ENCODE results near the gene IGFALS. TPM values are rescaled to one million over a fixed set of nuclear protein-coding genes. Genes with fewer than 3 reads are reported as not detected.

IGFALS gene
- not detected in 2 replicates for total RNA-seq

DNA sequence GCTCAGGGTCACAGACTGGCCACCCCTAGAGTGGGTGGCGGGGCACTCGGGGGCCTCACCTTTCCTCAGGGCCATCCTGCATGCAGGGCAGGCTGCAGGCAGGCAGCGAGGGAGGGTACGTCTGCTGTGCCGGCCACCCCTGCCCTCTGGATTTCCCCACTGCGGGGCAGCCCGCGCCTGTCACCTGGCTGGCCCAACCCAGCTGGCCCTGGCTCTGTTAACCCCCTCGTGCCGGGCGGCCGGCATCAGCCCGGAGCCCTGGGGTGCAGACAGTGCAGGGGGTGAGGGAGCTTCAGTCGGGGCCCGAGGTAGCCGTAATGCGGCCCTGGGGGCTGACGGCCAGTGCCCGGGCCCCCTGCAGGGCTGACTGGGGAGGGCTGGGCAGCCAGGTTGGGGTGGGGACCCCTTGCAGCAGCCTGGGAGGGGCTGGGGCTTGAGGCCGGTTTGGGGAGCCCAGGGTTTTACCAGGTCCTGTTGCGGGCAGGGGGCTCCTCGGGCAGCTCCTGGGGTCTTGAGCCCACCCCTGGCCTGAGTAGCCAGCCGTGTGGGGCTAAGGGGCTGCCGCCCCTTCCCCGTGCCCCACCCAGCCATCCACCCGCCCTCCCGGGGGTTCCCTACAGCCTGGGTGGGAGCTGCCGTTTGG is at the start of gene IGFALS:
TSS of gene IGFALS (minus strand) at position 128 of the 643 bp plus-strand sequence. CDS start at position 75, 53 bp downstream.
- H3K36me3 Mint-ChIP-seq (ENCODE audit: low read depth) = peaks cover 2% of the 10 kb centered on the region
- H3K9me3 Mint-ChIP-seq = peaks cover 5% of the 10 kb centered on the region
- no peaks in the 10 kb centered on the region for H3K4me1 Mint-ChIP-seq (ENCODE audit: low read depth)
- no peak within 1 kb of the TSS for H3K4me3 Mint-ChIP-seq
- DNase-seq (ENCODE audit: low spot score) = no peak
- no peaks in the 10 kb centered on the region for H3K27me3 Mint-ChIP-seq (ENCODE audit: insufficient read depth)
- intact Hi-C loops (cut with micrococcal nuclease) = no loop called here
- H3K27ac Mint-ChIP-seq = no peak within 1 kb of the TSS

DNA sequence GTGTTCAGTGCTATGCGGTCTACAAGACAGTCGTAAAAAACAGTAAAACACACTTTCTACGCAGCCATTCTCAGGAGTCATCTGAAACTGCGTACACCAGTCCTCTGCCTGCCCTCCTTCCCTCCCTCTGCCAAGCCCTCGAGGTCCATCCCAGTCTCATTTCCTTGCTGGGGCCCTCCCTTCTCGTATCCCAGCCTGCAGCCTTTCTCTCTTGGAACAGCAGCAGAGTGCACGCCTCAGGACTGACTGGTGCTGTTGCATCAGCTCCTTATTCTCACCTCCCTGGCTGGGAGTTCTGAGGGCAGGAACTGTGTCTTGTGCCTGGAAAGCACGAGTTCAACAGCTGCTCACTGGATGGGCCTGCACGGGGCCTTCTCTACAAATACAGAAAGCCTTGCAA is 46.0 kb upstream of the IGFALS start:
- Mint-ChIP-seq H3K4me1 (ENCODE audit: low read depth) (no peaks in the 10 kb centered on the region), H3K9me3 (no peaks in the 10 kb centered on the region), H3K4me3 (no peak overlapping the region), H3K27me3 (ENCODE audit: insufficient read depth) (no peaks in the 10 kb centered on the region), H3K27ac (no peak overlapping the region), H3K36me3 (ENCODE audit: low read depth) (no peaks in the 10 kb centered on the region)
- intact Hi-C loops (cut with micrococcal nuclease) = no loop called here
- no peak for DNase-seq (ENCODE audit: low spot score)

DNA sequence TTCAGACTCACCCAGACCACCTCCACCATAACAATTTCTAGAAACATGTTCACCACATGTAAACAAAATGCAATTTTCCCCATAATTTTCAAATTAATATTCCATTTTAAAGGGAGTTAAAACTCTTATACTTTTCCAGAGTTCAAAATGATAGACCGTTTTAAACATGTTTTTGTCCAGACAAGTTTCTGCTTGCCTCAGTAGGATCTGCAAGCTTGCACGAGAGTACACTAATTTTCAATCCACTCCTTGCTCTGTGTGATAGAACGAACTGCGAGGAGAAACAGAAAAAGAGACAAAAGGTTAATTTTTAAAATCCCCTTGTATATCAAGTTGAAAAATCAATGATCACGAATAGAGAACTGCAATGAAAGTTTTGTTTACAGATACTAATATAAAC is 40.6 kb upstream of the IGFALS start:
- no peaks in the 10 kb centered on the region for H3K9me3 Mint-ChIP-seq
- H3K4me1 Mint-ChIP-seq (ENCODE audit: low read depth) = peaks cover 5% of the 10 kb centered on the region
- H3K27ac Mint-ChIP-seq = no peak overlapping the region
- H3K36me3 Mint-ChIP-seq (ENCODE audit: low read depth) = peaks cover 2% of the 10 kb centered on the region
- DNase-seq (ENCODE audit: low spot score) = no peak
- intact Hi-C loops (cut with micrococcal nuclease) = no loop called here
- no peak overlapping the region for H3K4me3 Mint-ChIP-seq
- no peaks in the 10 kb centered on the region for H3K27me3 Mint-ChIP-seq (ENCODE audit: insufficient read depth)

DNA sequence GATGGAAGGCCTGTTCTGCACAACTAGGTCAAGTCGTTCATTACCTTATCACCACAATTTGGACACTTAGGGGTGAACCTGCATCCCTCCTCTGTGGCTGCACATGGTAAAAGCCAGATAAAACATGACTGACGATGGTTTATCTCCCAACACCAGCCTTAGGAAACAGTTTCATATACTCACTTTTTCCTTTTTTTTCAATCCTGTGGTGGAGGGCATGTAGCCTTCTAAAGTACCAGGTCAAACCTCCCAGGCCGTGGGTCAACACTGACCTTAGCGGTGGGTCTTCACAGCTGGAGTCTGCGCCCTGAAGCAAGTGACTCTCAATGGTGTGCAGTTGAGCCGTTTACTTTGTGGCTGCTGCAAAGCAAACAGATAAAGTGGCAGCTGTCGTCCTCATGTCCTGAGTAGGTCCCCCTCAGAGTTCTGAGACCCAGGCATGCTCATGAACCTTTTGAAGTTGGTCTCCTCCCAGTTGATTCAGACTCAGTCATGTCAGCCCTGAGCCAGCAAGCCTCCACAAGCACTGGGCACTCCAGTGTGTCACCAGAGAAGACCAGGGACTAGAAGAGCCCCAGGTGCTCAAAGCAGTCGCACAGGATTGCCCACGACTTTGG is 39.4 kb upstream of the IGFALS start:
- DNase-seq (ENCODE audit: low spot score) = no peak
- Mint-ChIP-seq H3K36me3 (ENCODE audit: low read depth) (peaks cover 2% of the 10 kb centered on the region), H3K4me3 (no peak overlapping the region), H3K4me1 (ENCODE audit: low read depth) (peaks cover 13% of the 10 kb centered on the region), H3K9me3 (no peaks in the 10 kb centered on the region), H3K27ac (no peak overlapping the region), H3K27me3 (ENCODE audit: insufficient read depth) (no peaks in the 10 kb centered on the region)
- intact Hi-C loops (cut with micrococcal nuclease) = no loop called here

DNA sequence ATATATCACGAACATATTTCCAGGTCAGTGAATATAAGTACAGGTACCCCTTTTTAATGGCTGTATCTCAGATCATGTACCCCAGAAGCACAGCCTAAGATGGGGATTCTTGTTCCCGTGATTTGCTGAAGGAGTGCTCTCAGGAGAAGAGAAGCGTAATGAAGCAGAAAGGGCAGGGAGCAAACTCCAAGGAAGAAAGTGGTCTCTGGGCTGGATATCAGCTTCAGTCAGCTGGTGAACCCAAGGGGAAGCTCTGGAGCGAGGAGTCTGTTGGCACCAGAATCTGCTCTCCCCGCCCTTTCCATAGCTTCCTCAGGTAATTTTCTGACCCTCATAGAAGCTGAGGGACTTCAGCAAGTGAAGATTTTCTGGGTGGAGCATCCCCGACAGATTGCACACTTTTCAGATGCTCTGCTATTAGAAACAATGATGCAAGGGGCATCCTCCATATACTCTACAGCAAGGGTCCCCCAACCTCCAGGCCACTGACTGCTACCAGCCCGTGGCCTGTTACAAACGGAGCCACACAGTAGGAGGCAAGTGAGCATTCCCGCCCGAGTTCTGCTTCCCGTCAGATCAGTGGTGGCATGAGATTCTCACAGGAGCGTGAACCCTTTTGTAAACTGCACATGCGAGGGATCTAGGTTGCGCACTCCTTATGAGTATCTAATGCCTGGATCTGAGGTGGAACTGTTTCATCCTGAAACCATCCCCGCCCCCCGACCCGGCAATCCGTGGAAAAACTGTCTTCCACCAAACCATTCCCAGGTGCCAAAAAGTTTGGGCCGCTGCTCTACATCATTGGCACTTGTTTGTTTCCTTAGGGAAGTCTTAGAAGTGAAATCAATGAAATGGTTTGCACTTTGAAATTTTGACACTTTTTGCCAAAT is 37.9 kb upstream of the IGFALS start:
- DNase-seq (ENCODE audit: low spot score) = no peak
- Mint-ChIP-seq H3K36me3 (ENCODE audit: low read depth) (peaks cover 6% of the 10 kb centered on the region), H3K27ac (no peak overlapping the region), H3K9me3 (no peaks in the 10 kb centered on the region), H3K4me1 (ENCODE audit: low read depth) (peaks cover 20% of the 10 kb centered on the region), H3K27me3 (ENCODE audit: insufficient read depth) (no peaks in the 10 kb centered on the region), H3K4me3 (no peak overlapping the region)
- intact Hi-C loops (cut with micrococcal nuclease) = no loop called here

DNA sequence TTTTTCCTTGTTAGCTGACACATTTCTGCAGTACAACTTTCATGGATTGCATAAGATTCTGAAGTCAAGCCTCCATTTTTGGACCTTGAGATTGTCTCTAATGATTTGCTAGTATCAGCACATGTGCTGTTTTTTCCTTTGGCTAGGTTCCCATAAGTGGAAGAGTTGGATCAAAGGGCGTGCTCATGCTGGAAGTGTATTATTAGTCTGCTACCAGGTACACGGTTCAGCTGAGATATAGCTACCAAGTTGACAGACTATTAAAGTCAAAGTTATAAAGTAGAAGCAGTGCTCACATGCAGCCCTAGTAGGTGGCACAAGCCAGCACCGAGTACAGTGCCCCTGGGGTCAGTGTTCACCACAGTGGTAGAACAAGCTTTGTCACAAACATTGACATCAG is 36.7 kb upstream of the IGFALS start:
- intact Hi-C loops (cut with micrococcal nuclease) = no loop called here
- H3K9me3 Mint-ChIP-seq = no peaks in the 10 kb centered on the region

DNA sequence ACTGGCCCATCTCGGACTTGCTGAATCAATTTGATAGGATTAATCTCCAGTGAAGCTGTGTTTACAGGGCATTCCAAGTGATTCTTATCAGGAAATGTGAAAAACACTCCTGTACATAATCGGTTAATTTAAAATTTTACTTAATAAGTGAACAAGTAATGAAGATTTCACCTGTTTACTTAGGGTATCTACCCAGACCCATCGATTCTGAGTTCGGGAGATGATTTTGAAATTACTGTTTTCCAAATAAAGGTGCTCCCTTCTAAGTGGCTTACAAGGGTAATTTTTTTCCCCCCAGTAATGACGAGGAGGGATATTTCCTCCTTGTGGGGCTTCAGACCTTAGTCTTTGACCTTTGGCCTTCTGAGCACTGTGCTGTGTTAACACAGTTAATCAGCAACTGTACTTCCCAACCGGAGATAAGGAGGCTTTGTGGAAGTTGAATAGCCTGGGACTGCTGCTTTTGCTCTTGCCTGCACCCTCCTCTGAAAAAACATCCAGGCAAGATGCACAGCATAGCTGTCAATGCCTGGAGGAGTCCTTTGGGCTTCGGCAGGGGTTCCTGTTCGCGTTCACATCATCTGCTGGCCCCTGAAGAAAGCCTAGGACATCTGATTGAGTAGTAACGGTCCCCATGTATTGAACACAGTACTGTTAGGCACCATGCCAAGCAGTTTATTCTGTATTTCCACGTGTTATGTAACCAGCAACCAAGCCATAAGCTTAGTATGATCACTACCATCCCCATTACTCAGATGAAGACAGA is 35.3 kb upstream of the IGFALS start:
- H3K27ac Mint-ChIP-seq = no peak overlapping the region
- H3K4me1 Mint-ChIP-seq (ENCODE audit: low read depth) = peaks cover 26% of the 10 kb centered on the region
- no peaks in the 10 kb centered on the region for H3K27me3 Mint-ChIP-seq (ENCODE audit: insufficient read depth)
- DNase-seq (ENCODE audit: low spot score) = no peak
- H3K36me3 Mint-ChIP-seq (ENCODE audit: low read depth) = peaks cover 6% of the 10 kb centered on the region
- peak overlapping the region; percentile 53 for H3K4me3 Mint-ChIP-seq
- H3K9me3 Mint-ChIP-seq = no peaks in the 10 kb centered on the region
- intact Hi-C loops (cut with micrococcal nuclease) = no loop called here

More for the DNA sequence above, 36.7 kb upstream of the IGFALS start:
- no peak overlapping the region for H3K4me3 Mint-ChIP-seq
- no peak overlapping the region for H3K27ac Mint-ChIP-seq
- DNase-seq (ENCODE audit: low spot score) = no peak
- peaks cover 6% of the 10 kb centered on the region for H3K36me3 Mint-ChIP-seq (ENCODE audit: low read depth)
- no peaks in the 10 kb centered on the region for H3K27me3 Mint-ChIP-seq (ENCODE audit: insufficient read depth)
- H3K4me1 Mint-ChIP-seq (ENCODE audit: low read depth) = peaks cover 20% of the 10 kb centered on the region

DNA sequence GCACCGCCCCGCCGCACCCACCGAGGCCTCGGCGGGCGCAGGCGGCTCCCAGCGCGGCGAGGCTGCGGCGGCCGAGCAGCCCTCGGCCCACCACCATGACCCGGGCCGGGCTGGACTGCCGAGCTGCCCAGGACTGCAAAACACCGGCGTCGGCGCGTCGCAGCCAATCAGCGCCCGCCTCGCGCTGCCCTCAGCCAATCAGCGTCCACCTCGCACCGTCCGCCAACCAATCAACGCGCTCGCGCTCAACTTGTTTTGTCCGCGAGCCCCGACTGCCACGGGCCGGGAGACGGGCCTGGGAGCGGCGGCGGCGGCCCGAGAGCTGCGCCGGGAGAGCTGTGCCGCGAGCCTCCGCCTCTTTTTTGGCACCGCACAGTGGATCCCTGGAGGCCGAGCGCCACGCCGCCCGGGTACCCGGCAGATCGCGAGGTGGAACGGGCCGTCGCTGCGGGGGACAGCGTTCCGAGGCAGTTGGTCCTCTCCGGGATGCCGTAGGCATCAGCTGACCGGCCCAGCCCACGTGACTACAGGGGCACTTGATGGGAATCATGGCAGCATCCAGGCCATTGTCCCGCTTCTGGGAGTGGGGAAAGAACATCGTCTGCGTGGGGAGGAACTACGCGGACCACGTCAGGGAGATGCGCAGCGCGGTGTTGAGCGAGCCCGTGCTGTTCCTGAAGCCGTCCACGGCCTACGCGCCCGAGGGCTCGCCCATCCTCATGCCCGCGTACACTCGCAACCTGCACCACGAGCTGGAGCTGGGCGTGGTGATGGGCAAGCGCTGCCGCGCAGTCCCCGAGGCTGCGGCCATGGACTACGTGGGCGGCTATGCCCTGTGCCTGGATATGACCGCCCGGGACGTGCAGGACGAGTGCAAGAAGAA is 33.4 kb upstream of the IGFALS start, which contains the start of the genes FAHD1 and HAGH:
TSS of gene FAHD1 (plus strand) at position 516 of the 883 bp plus-strand sequence. CDS start at position 549, 33 bp downstream.
TSS of gene HAGH (minus strand) at position 135 of the 883 bp plus-strand sequence. CDS start at position 97, 38 bp downstream.
- no peaks in the 10 kb centered on the region for H3K27me3 Mint-ChIP-seq (ENCODE audit: insufficient read depth)
- no peaks in the 10 kb centered on the region for H3K9me3 Mint-ChIP-seq
- intact Hi-C loops (cut with micrococcal nuclease) = loop anchor here (1.0 to 2.0 kb wide), 7 partner anchors 28 to 215 kb away; partner anchors contain the start of genes CRAMP1, IFT140, MRPS34 and MSRB1
- DNase-seq (ENCODE audit: low spot score) = peak; percentile 91
- H3K4me3 Mint-ChIP-seq = peak within 1 kb of the TSS; percentile 92
- peak within 1 kb of the TSS; percentile 85 for H3K27ac Mint-ChIP-seq
- H3K36me3 Mint-ChIP-seq (ENCODE audit: low read depth) = peaks cover 4% of the 10 kb centered on the region
- peaks cover 26% of the 10 kb centered on the region for H3K4me1 Mint-ChIP-seq (ENCODE audit: low read depth)

DNA sequence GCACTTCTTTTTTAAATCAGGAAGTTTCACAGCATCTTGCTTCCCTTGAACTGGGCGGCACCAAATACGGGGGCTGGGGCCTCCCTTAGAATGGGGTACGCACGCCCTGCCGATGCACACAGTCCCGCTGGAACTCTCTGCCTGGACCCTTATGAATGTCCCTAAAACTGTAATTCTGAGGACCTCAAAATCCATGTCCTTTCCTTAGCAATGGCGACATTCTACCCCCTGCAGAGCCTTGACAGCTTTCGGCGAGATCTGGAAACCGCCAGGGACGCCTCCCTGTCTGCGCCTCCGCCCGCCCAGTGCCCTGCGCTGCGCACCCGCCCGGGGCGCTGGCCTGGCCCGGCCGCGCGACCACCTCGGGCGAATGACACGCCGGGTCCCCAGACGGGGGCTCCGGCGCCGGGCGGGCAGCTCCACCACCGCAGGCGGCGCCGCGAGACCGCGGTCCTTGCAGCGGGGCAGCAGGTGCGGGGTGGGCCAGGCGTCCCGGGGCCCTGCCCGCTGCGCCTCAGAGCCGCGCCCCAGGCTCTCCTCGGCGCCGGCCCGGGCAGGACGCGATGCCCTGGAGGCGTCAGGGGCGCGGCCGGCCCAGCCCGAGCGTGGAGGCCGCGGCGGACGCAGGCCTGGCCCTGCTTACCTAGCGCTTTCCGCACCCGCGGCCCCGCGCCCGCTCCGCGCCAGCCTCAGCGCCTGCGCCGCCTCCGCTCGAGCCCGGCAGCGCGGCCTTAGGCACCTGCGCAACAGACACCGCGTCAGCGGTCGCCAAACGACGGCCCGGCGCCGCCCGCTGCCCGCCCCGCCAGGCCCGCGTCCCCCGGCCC is 32.6 kb upstream of the IGFALS start:
- Mint-ChIP-seq H3K4me3 (peak overlapping the region; percentile 86), H3K9me3 (no peaks in the 10 kb centered on the region), H3K36me3 (ENCODE audit: low read depth) (peaks cover 4% of the 10 kb centered on the region), H3K4me1 (ENCODE audit: low read depth) (peaks cover 26% of the 10 kb centered on the region), H3K27ac (peak overlapping the region; percentile 77), H3K27me3 (ENCODE audit: insufficient read depth) (no peaks in the 10 kb centered on the region)
- DNase-seq (ENCODE audit: low spot score) = peak; percentile 24
- intact Hi-C loops (cut with micrococcal nuclease) = loop anchor here (1.0 to 2.0 kb wide), 5 partner anchors 29 to 214 kb away; partner anchors contain the start of genes CRAMP1, IFT140, MRPS34 and MSRB1

DNA sequence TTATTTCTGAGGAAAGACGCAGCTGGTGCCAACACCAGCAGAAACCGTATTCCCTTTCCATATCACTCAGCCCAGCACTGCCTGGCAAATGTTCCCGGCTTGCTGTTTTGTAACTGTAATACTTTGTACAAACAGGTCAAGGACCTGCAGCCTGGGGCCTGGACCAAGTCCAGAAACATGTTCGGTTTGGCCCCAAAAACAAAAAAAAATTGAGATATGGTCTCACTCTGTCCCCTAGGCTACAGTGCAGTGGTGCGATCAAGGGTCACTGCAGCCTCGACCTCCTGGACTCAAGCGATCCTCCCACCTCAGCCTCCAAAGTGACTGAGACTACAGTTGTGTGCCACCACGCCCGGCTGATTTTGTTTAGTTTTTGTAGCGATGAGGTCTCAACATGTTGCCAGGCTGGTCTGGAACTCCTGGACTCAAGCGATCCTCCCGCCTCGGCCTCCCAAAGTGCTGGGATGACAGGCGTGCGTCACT is 31.9 kb upstream of the IGFALS start:
- no peak for DNase-seq (ENCODE audit: low spot score)
- H3K4me1 Mint-ChIP-seq (ENCODE audit: low read depth) = peaks cover 26% of the 10 kb centered on the region
- peaks cover 4% of the 10 kb centered on the region for H3K36me3 Mint-ChIP-seq (ENCODE audit: low read depth)
- peak overlapping the region; percentile 77 for H3K27ac Mint-ChIP-seq
- intact Hi-C loops (cut with micrococcal nuclease) = no loop called here
- H3K4me3 Mint-ChIP-seq = peak overlapping the region; percentile 86
- H3K27me3 Mint-ChIP-seq (ENCODE audit: insufficient read depth) = no peaks in the 10 kb centered on the region
- no peaks in the 10 kb centered on the region for H3K9me3 Mint-ChIP-seq

DNA sequence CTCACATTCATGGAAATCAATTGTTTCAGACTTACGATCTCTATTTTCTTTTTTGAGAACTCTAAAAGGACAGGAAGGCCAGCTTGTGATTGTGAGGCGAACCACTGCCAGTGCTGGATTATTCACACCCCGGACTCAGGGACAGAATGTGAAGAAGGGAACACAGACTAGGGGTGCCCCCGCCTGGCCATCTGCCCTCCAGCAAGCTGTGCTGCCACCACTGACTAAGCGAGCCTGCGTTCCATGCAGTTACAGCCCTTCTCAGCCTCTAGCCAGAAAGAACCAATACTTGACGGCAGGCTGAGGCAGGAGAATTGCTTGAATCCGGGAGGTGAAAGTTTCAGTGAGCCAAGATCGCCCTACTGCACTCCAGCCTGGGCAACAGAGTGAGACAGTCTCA is 30.3 kb upstream of the IGFALS start:
- Mint-ChIP-seq H3K27ac (no peak overlapping the region), H3K36me3 (ENCODE audit: low read depth) (peaks cover 4% of the 10 kb centered on the region)

More for the DNA sequence above, 30.3 kb upstream of the IGFALS start:
- no peaks in the 10 kb centered on the region for H3K9me3 Mint-ChIP-seq
- no peak for DNase-seq (ENCODE audit: low spot score)
- no peaks in the 10 kb centered on the region for H3K27me3 Mint-ChIP-seq (ENCODE audit: insufficient read depth)
- peaks cover 19% of the 10 kb centered on the region for H3K4me1 Mint-ChIP-seq (ENCODE audit: low read depth)
- peak overlapping the region; percentile 86 for H3K4me3 Mint-ChIP-seq
- intact Hi-C loops (cut with micrococcal nuclease) = no loop called here
